HG03045 (cell line): ENCODE data around the gene ZNF892.
"Not testable (repeated sequence)": the region's sequence is repeated elsewhere in the genome, so short reads cannot be mapped to it uniquely, and the experiment has no call there.

Source experiments
- ATAC-seq: cut with Tn5 transposase; IDR thresholded peaks from one replicate; pipeline ENCODE4 v1.9.1; 2021; ENCODE audit warnings: mild to moderate bottlenecking, moderate library complexity; ENCODE audit not compliant: unreplicated experiment

The ZNF892 gene

GRCh38 chr2:95207111-95207961, at the start of gene ZNF892:
TSS of gene ZNF892 (plus strand) at chr2:95207521. CDS start at chr2:95207816, 295 bp downstream.
- ATAC-seq: peak; percentile 98

GRCh38 chr2:95158441-95158840, 48.9 kb upstream of the ZNF892 start:
- no peak for ATAC-seq

- peak; percentile 42 for ATAC-seq
These were observed 48.3 kb upstream of the ZNF892 start for GRCh38 chr2:95158891-95159619.

- ATAC-seq: peak; percentile 92
These were observed 47.5 kb upstream of the ZNF892 start, which contains the start of gene ZNF514 for GRCh38 chr2:95159690-95160449. TSS of gene ZNF514 (minus strand) at chr2:95159848. CDS start at chr2:95153253, 6,595 bp downstream.

- peak; percentile 12 for ATAC-seq
These were observed 42.3 kb upstream of the ZNF892 start for GRCh38 chr2:95165030-95165370.

GRCh38 chr2:95165371-95166064, 41.8 kb upstream of the ZNF892 start, which contains the start of gene ZNF2:
TSS of gene ZNF2 (plus strand) at chr2:95165809. CDS start at chr2:95176227, 10,418 bp downstream.
- ATAC-seq: peak; percentile 94

GRCh38 chr2:95166065-95166763, 41.1 kb upstream of the ZNF892 start:
- no peak for ATAC-seq

GRCh38 chr2:95171902-95172301, 35.4 kb upstream of the ZNF892 start:
- ATAC-seq: no peak

GRCh38 chr2:95174031-95174542, 33.2 kb upstream of the ZNF892 start:
- no peak for ATAC-seq

- no peak for ATAC-seq
These were observed 27.9 kb upstream of the ZNF892 start for GRCh38 chr2:95179451-95179850.

- no peak for ATAC-seq
These were observed 25.5 kb upstream of the ZNF892 start for GRCh38 chr2:95181774-95182173.

- ATAC-seq: no peak
These were observed 22.1 kb upstream of the ZNF892 start for GRCh38 chr2:95185197-95185596.

GRCh38 chr2:95185973-95186372, 21.3 kb upstream of the ZNF892 start:
- no peak for ATAC-seq

- ATAC-seq: not testable (repeated sequence)
These were observed 14.4 kb upstream of the ZNF892 start for GRCh38 chr2:95192956-95193355.

GRCh38 chr2:95203911-95204310, 3.4 kb upstream of the ZNF892 start:
- no peak for ATAC-seq

- no peak for ATAC-seq
These were observed 2.9 kb upstream of the ZNF892 start for GRCh38 chr2:95204396-95204795.

GRCh38 chr2:95206096-95206495, 1.2 kb upstream of the ZNF892 start:
- no peak for ATAC-seq

- no peak for ATAC-seq
These were observed 785 bp downstream of the ZNF892 start for GRCh38 chr2:95208106-95208505.

GRCh38 chr2:95215018-95215612, 7.8 kb downstream of the ZNF892 start:
- no peak for ATAC-seq
